ENCODE data around the gene TPPP2. TPM values are rescaled to one million over a fixed set of nuclear protein-coding genes. Genes with fewer than 3 reads are reported as not detected.

The TPPP2 gene
- total RNA-seq, 1 donor from 2014 or later = not detected

- H3K27me3 Mint-ChIP-seq = peaks cover 8% of the 10 kb centered on the region
- H3K4me1 Mint-ChIP-seq (ENCODE audit: unreplicated experiment) = peaks cover 21% of the 10 kb centered on the region
- H3K36me3 Mint-ChIP-seq = peaks cover 4% of the 10 kb centered on the region
- H3K4me3 Mint-ChIP-seq = peak overlapping the region; percentile 91
- H3K27ac Mint-ChIP-seq = peak overlapping the region; percentile 61
- no peak for DNase-seq (ENCODE audit: extremely low spot score, unreplicated experiment)
- TF ChIP-seq CTCF (conservative IDR thresholded peaks at IDR 0.05) = no peak
- no peaks in the 10 kb centered on the region for H3K9me3 Mint-ChIP-seq
Measured at GRCh38 chr14:21026274-21026987, 3.6 kb upstream of the TPPP2 start.

GRCh38 chr14:21026988-21027315 lies 3.1 kb upstream of the TPPP2 start:
- Mint-ChIP-seq H3K4me1 (ENCODE audit: unreplicated experiment) (peaks cover 21% of the 10 kb centered on the region), H3K9me3 (no peaks in the 10 kb centered on the region), H3K27ac (peak overlapping the region; percentile 61), H3K27me3 (peaks cover 8% of the 10 kb centered on the region), H3K4me3 (peak overlapping the region; percentile 76), H3K36me3 (peaks cover 4% of the 10 kb centered on the region)
- no peak for DNase-seq (ENCODE audit: extremely low spot score, unreplicated experiment)
- TF ChIP-seq CTCF (conservative IDR thresholded peaks at IDR 0.05) = no peak

DNA sequence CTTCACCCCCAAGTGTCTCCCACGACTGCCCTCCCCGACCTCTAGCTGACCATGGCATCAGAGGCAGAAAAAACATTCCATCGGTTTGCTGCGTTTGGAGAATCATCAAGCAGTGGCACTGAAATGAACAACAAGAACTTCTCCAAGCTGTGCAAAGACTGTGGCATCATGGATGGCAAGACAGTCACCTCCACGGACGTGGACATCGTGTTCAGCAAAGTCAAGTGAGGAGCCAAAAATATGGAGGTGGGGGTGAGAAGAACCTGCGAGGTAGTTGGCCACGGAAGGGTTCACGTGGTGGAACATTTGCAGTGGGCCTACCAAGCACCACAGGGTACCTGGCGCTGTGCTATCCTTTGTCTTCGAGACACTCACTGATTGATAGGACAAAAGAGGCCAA lies 514 bp downstream of the TPPP2 start:
- Mint-ChIP-seq H3K4me3 (no peak overlapping the region), H3K36me3 (no peaks in the 10 kb centered on the region), H3K4me1 (ENCODE audit: unreplicated experiment) (peaks cover 10% of the 10 kb centered on the region), H3K27ac (no peak overlapping the region), H3K9me3 (no peaks in the 10 kb centered on the region), H3K27me3 (peaks cover 4% of the 10 kb centered on the region)
- DNase-seq (ENCODE audit: extremely low spot score, unreplicated experiment) = no peak
- no peak for TF ChIP-seq CTCF (conservative IDR thresholded peaks at IDR 0.05)

GRCh38 chr14:21032326-21033132 lies 2.5 kb downstream of the TPPP2 start:
- no peak for DNase-seq (ENCODE audit: extremely low spot score, unreplicated experiment)
- H3K27ac Mint-ChIP-seq = peak overlapping the region; percentile 60
- no peak for TF ChIP-seq CTCF (conservative IDR thresholded peaks at IDR 0.05)
- H3K27me3 Mint-ChIP-seq = peaks cover 4% of the 10 kb centered on the region
- no peaks in the 10 kb centered on the region for H3K36me3 Mint-ChIP-seq
- peak overlapping the region; percentile 42 for H3K4me3 Mint-ChIP-seq
- no peaks in the 10 kb centered on the region for H3K9me3 Mint-ChIP-seq
- H3K4me1 Mint-ChIP-seq (ENCODE audit: unreplicated experiment) = peaks cover under 1% of the 10 kb centered on the region

DNA sequence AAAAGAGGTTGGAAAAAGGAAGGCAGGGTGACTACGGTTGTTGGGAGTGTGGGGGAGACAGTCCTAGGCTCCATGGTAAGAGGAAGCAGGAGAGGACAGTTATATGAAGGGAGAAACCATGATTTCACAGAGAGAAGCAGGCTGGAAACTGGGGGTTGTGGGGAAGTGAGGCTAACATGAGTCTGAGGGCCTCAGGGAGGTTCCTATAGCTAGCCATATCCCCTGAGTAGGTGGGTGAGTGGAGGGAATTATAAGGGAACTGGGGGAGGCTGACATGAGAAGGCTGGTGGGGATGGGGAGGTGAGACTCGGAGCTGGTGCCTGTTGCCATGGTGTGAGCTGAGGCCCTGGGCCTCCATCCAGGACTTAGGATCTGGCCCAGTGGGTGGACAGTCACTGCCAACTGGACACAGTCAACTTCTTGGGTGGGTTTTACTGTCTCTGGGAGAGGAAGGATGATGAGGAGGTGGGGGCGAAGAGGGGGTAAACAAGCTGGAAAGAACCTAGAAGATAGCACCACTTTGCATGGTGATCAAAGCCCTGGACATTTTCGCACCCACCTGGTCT lies 3.2 kb downstream of the TPPP2 start:
- no peak for DNase-seq (ENCODE audit: extremely low spot score, unreplicated experiment)
- H3K4me1 Mint-ChIP-seq (ENCODE audit: unreplicated experiment) = peaks cover 1% of the 10 kb centered on the region
- no peaks in the 10 kb centered on the region for H3K9me3 Mint-ChIP-seq
- H3K36me3 Mint-ChIP-seq = no peaks in the 10 kb centered on the region
- H3K4me3 Mint-ChIP-seq = no peak overlapping the region
- peaks cover 4% of the 10 kb centered on the region for H3K27me3 Mint-ChIP-seq
- no peak for TF ChIP-seq CTCF (conservative IDR thresholded peaks at IDR 0.05)
- peak overlapping the region; percentile 19 for H3K27ac Mint-ChIP-seq

Measured in type B pancreatic cell (in vitro differentiated cells).